CD4-positive, alpha-beta T cell (primary cell): ENCODE data around the gene B9D1. TPM values are rescaled to one million over a fixed set of nuclear protein-coding genes. Genes with fewer than 3 reads are reported as not detected.

Experiments
- ATAC-seq: fragments of 200-7000 bp; cut with Tn5 transposase; one replicate; pipeline ENCODE4 v1.10.0; 2022; ENCODE audit warnings: mild to moderate bottlenecking; ENCODE audit not compliant: poor library complexity
- CTCF ChIA-PET: fragments of 350-600 bp; sonication (Branson Sonifier 250); formaldehyde crosslinking; loops from one replicate; lab custom pipeline; 2021; ENCODE audit warnings: antibody characterized with exemption, inconsistent platforms; lab: Charles Lee
- POLR2A ChIA-PET: fragments of 350-600 bp; sonication (Branson Sonifier 250); formaldehyde crosslinking; loops from one replicate; lab custom pipeline; 2021; ENCODE audit warnings: antibody characterized with exemption, inconsistent platforms; lab: Charles Lee
- DNase-seq, 14 experiments: peaks; one replicate each; pipeline ENCODE4 v3.0.0-alpha.2; 2013 to 2020; ENCODE audit warnings: mixed read lengths in 2 of 14
- H3K27ac ChIP-seq, 2 donors: one replicate each; pipeline versions ENCODE4 v1.5.1 to v1.7.0; 2013; ENCODE audit warnings: low read length in 2 of 2, low read depth in 1 of 2, mild to moderate bottlenecking in 1 of 2
- H3K27me3 ChIP-seq, 2 experiments: 1 replicate in 1 of 2; 2 replicates in 1 of 2; pipeline versions ENCODE4 v1.6.1 to v1.7.0; 2013; ENCODE audit warnings: low read length in 2 of 2, control low read depth in 1 of 2, mild to moderate bottlenecking in 1 of 2, moderate library complexity in 1 of 2; ENCODE audit not compliant: insufficient read depth in 2 of 2, control insufficient read depth in 1 of 2
- H3K36me3 ChIP-seq: one replicate; pipeline ENCODE4 v1.6.1; 2013; ENCODE audit warnings: low read length, control low read depth; ENCODE audit not compliant: insufficient read depth
- H3K4me1 ChIP-seq: one replicate; pipeline ENCODE4 v1.6.1; 2013; ENCODE audit warnings: low read length, control low read depth; ENCODE audit not compliant: insufficient read depth
- H3K4me3 ChIP-seq: one replicate; pipeline ENCODE4 v1.5.1; 2013; ENCODE audit warnings: mild to moderate bottlenecking, low read length, moderate library complexity
- H3K9me3 ChIP-seq, 2 experiments: 1 replicate in 1 of 2; 2 replicates in 1 of 2; pipeline versions ENCODE4 v1.6.1 to v1.7.0; 2013; ENCODE audit warnings: low read length in 2 of 2, mild to moderate bottlenecking in 2 of 2, control low read depth in 1 of 2, moderate library complexity in 1 of 2; ENCODE audit not compliant: control insufficient read depth in 1 of 2, insufficient read depth in 1 of 2
- H3K27ac Mint-ChIP-seq: one replicate; pipeline ENCODE4 v1.8.0; 2020; ENCODE audit warnings: mixed read lengths
- H3K27me3 Mint-ChIP-seq: one replicate; pipeline ENCODE4 v1.8.0; 2021; ENCODE audit warnings: mixed read lengths
- H3K36me3 Mint-ChIP-seq: one replicate; pipeline ENCODE4 v1.8.0; 2021; ENCODE audit warnings: low read depth, mixed read lengths
- H3K4me1 Mint-ChIP-seq: one replicate; pipeline ENCODE4 v1.8.0; 2021; ENCODE audit warnings: low read depth, mixed read lengths
- H3K4me3 Mint-ChIP-seq: one replicate; pipeline ENCODE4 v1.8.0; 2020; ENCODE audit warnings: mild to moderate bottlenecking, mixed read lengths
- H3K9me3 Mint-ChIP-seq: one replicate; pipeline ENCODE4 v1.8.0; 2020; ENCODE audit warnings: mixed read lengths
- CTCF ChIP-seq: fragments of 200-600 bp; IDR thresholded peaks from one replicate; pipeline ENCODE4 v1.8.0; 2022; ENCODE audit warnings: antibody characterized with exemption, mild to moderate bottlenecking
- intact Hi-C, 2 experiments: fragments of 100-400 bp; cut with DNase I in 1 of 2; cut with micrococcal nuclease in 1 of 2; formaldehyde crosslinking; loops; one replicate each; pipeline versions ENCODE4 v1.15.1 to v1.9.0; 2023 to 2025; cut with DNase I, micrococcal nuclease
- total RNA-seq, 174 experiments: library from RNA in 2 of 174; stranded (reverse) in 2 of 174; gene quantifications; one replicate each; pipeline ENCODE4 v1.2.3 and lab custom pipeline; 2021 to 2026

The B9D1 gene
- total RNA-seq, 2 experiments from 2014 or later: 0.66 to 0.73 TPM

- no peak overlapping the region for H3K27ac ChIP-seq
- no peaks in the 10 kb centered on the region for H3K36me3 ChIP-seq
- peaks cover 24% of the 10 kb centered on the region for H3K4me1 Mint-ChIP-seq
- H3K4me3 ChIP-seq: no peak overlapping the region
- ATAC-seq (no peak), DNase-seq (no peak)
- ChIA-PET CTCF (no interaction called here), POLR2A (interaction anchor here (1.5 kb wide), 1 partner anchor 467 kb away, joined by 5 read pairs; no protein-coding TSS in a partner anchor)
- peaks cover 26% of the 10 kb centered on the region for H3K4me1 ChIP-seq
- no peak for TF ChIP-seq CTCF
- no peaks in the 10 kb centered on the region for H3K9me3 Mint-ChIP-seq
- no peaks in the 10 kb centered on the region for H3K9me3 ChIP-seq
- intact Hi-C loops: no loop called here
- peaks cover 20 to 22% of the 10 kb centered on the region in 2 experiments for H3K27me3 ChIP-seq
- H3K27ac Mint-ChIP-seq: no peak overlapping the region
- H3K27me3 Mint-ChIP-seq: peaks cover 50% of the 10 kb centered on the region
- H3K36me3 Mint-ChIP-seq: no peaks in the 10 kb centered on the region
- H3K4me3 Mint-ChIP-seq: no peak overlapping the region
These were observed 57.3 kb downstream of the B9D1 start for GRCh38 chr17:19305256-19305655.

GRCh38 chr17:19304751-19305150 is 57.8 kb downstream of the B9D1 start:
- ChIA-PET CTCF (no interaction called here), POLR2A (no interaction called here)
- H3K27ac ChIP-seq: no peak overlapping the region
- H3K4me3 ChIP-seq: no peak overlapping the region
- no peak overlapping the region for H3K4me3 Mint-ChIP-seq
- H3K27me3 ChIP-seq: peaks cover 16 to 20% of the 10 kb centered on the region in 2 experiments
- DNase-seq (no peak), ATAC-seq (no peak)
- no peaks in the 10 kb centered on the region for H3K9me3 Mint-ChIP-seq
- no peaks in the 10 kb centered on the region for H3K36me3 ChIP-seq
- no peaks in the 10 kb centered on the region for H3K9me3 ChIP-seq
- H3K4me1 ChIP-seq: peaks cover 26% of the 10 kb centered on the region
- no peaks in the 10 kb centered on the region for H3K36me3 Mint-ChIP-seq
- intact Hi-C loops: no loop called here
- H3K4me1 Mint-ChIP-seq: peaks cover 24% of the 10 kb centered on the region
- peaks cover 45% of the 10 kb centered on the region for H3K27me3 Mint-ChIP-seq
- no peak overlapping the region for H3K27ac Mint-ChIP-seq
- no peak for TF ChIP-seq CTCF

DNA sequence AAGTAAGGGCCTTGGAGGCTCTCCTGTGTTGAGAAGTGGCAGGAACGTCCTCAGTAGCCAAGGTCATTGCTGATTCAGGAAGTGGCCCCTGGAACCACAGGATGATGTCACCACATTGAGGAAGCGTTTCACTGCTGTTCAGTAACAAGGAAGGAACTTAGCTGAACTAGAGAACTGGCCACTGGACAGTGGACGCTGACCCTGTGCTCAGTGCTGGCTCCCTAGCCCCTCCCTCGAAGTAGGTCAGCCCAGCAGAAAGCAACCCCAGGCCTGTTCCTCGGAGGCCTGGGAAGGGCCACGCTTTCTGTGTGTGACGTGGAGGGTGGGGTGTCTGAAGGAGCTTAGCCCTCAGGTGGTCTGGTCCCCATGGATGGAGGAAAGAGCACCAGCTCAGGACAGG is 58.3 kb downstream of the B9D1 start:
- ATAC-seq (no peak), DNase-seq (peak in 3 of 14 experiments; percentile 26 to 69 (median 59))
- intact Hi-C loops: no loop called here
- H3K27ac ChIP-seq: no peak overlapping the region
- Mint-ChIP-seq H3K27me3 (peaks cover 40% of the 10 kb centered on the region), H3K9me3 (no peaks in the 10 kb centered on the region), H3K27ac (no peak overlapping the region), H3K4me3 (no peak overlapping the region), H3K36me3 (no peaks in the 10 kb centered on the region), H3K4me1 (peaks cover 24% of the 10 kb centered on the region)
- ChIA-PET POLR2A (no interaction called here), CTCF (no interaction called here)
- TF ChIP-seq CTCF: no peak
- H3K36me3 ChIP-seq: no peaks in the 10 kb centered on the region
- H3K27me3 ChIP-seq: peaks cover 15 to 16% of the 10 kb centered on the region in 2 experiments
- H3K4me3 ChIP-seq: no peak overlapping the region
- H3K4me1 ChIP-seq: peaks cover 26% of the 10 kb centered on the region
- H3K9me3 ChIP-seq: no peaks in the 10 kb centered on the region
